Middle frontal gyrus (tissue), 1 donor: ENCODE results near the gene ASIC2.
A peak's percentile ranks its signal among the peaks of the same experiment; 100 is the strongest.

Experiments
- DNase-seq: peaks from one replicate; pipeline ENCODE4 v3.0.0-alpha.2; 2015; ENCODE audit warnings: low spot score; ENCODE audit errors: extremely low spot score

ASIC2 gene

GRCh38 chr17:33292981-33293867 is at the start of gene ASIC2:
Gene ASIC2 (minus strand): TSS chr17:33293295.
- peak; percentile 16 for DNase-seq

- DNase-seq, result no peak
Observed at GRCh38 chr17:33342025-33342424, 48.9 kb upstream of the ASIC2 start.

GRCh38 chr17:33338242-33338641 is 45.1 kb upstream of the ASIC2 start:
- no peak for DNase-seq

DNA sequence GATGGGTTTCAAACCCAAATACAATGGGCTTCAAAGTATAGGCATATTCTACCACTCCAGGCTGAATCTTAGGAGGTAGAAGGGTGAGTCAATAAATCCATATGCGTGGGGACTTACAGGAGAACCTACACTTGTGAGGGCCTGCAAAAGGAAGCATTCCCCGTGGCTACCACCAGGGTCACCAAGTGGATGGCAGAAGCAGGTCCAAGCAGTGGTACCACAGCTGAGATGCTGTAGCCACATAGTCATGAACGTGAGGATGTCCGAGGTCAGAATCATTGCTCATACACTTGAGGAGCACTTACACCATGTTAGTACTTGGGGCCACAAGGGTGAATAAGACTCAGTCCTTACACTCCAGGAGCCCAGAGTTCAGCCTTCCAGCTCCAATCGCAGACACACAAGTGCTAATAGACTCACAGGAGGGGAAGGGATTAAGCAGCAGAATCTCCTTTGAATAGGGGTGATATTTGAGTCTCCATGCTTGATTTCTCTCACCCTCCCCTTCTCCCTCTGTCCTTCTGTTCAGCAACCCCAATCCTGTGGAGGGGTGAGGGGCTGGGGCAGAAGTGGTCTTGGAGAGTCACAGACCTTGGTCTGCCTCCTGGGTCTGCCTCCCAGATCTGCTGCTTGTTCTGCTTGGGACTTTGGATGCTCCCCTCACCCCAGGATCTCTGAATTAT is 42.5 kb upstream of the ASIC2 start:
- no peak for DNase-seq

DNA sequence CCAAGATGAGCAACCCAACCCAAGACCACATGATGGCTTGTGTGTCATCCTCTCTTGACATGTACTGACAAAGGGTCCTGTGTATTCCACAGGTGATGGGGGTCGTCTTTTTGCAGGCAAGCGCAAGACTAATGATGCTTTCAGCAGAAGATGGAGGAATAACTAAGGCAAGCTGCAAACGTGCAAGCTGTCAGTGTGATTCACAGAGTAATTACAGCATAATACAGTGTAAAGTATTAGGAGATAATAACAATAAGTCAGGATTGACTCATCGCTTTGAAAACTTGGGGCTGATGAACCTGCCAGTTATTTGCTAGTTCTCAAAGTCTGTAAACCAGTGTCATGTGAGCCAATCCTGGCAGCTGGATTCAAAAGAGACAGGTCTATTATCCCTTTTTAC is 41.6 kb upstream of the ASIC2 start:
- no peak for DNase-seq

DNA sequence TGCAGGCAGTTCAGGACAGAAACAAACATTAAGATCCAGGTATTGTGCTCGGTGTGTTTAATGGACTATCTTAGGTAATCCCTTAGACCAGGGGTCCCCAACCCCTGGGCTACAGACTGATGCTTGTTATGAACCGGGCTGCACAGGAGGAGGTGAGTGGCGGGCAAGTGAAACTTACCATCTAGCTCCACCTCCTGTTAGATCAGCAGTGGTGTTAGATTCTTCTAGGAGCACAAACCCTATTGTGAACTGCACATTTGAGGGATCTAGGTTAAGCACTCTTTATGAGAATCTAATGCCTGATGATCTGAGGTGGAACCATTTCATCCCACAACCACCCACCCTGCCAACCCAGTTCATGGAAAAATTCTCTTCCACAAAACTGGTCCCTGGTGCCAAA is 37.8 kb upstream of the ASIC2 start:
- no peak for DNase-seq

GRCh38 chr17:33328129-33328528 is 35.0 kb upstream of the ASIC2 start:
- no peak for DNase-seq

- DNase-seq, result no peak
Observed at GRCh38 chr17:33324736-33325135, 31.6 kb upstream of the ASIC2 start.

GRCh38 chr17:33322063-33322462 is 29.0 kb upstream of the ASIC2 start:
- peak; percentile 7 for DNase-seq

- DNase-seq, result no peak
Observed at GRCh38 chr17:33318241-33318640, 25.1 kb upstream of the ASIC2 start.

DNA sequence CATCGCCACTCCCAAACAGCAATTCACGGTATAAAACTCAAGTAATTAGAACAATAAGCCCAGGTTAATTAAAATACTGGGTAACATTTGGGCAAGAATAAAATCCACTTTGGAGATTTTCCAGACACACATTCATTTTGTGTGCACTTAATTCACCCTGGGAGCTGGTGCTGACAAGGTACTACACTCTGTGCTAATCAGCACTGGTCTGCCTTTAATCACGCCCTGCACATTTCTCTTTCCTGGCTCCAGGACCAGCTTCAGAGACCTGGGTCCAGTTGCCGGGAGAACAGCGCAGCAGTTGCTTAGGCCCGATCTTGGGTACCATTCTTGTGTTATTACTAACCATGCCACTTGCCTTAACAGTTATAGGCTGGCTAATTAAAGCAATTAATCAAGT is 23.7 kb upstream of the ASIC2 start:
- DNase-seq, result no peak

- no peak for DNase-seq
Observed at GRCh38 chr17:33310296-33310695, 17.2 kb upstream of the ASIC2 start.

DNA sequence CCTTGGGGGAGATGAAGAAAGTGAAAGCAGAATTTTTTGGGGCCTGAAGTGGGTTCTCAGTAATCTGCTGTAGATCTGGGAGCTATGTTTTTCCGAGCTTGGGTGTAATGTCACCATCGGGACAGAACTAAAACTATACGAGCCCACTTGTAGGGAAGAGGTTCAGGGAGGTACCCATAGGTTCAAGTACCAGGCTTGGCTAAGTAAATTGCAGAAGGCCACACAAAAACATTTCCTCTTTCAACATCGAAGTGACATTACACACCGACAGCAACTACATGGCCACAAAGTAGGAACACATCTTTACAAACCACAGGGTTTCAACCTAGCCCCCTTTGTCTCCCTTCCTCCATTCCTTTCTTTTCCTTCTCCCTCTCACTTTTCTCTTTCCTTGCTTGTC is 10.2 kb upstream of the ASIC2 start:
- no peak for DNase-seq

DNA sequence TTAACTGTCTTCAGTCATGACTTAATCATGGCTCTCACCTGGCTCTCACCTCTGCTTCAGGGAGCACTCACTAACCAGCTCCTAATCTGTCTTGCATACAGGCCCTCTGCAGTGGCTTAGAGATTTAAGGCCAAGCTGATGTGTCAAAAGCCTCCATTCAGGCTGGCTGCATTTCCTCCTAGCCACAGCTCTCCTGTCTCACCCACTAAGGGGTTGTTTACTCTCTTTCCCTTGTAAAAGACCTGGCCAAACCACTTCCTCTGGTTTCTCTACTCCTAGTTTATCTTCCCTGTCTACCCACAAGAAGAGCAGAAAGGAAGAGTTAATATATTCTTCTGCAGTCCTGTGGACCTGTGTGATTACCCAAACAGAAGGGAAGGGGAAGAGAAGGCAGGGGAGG is 9.3 kb upstream of the ASIC2 start:
- no peak for DNase-seq

- no peak for DNase-seq
Observed at GRCh38 chr17:33300241-33300640, 7.1 kb upstream of the ASIC2 start.

GRCh38 chr17:33299115-33299514 is 6.0 kb upstream of the ASIC2 start:
- no peak for DNase-seq

GRCh38 chr17:33297643-33298042 is 4.5 kb upstream of the ASIC2 start:
- DNase-seq, result no peak

- no peak for DNase-seq
Observed at GRCh38 chr17:33294994-33295393, 1.9 kb upstream of the ASIC2 start.

DNA sequence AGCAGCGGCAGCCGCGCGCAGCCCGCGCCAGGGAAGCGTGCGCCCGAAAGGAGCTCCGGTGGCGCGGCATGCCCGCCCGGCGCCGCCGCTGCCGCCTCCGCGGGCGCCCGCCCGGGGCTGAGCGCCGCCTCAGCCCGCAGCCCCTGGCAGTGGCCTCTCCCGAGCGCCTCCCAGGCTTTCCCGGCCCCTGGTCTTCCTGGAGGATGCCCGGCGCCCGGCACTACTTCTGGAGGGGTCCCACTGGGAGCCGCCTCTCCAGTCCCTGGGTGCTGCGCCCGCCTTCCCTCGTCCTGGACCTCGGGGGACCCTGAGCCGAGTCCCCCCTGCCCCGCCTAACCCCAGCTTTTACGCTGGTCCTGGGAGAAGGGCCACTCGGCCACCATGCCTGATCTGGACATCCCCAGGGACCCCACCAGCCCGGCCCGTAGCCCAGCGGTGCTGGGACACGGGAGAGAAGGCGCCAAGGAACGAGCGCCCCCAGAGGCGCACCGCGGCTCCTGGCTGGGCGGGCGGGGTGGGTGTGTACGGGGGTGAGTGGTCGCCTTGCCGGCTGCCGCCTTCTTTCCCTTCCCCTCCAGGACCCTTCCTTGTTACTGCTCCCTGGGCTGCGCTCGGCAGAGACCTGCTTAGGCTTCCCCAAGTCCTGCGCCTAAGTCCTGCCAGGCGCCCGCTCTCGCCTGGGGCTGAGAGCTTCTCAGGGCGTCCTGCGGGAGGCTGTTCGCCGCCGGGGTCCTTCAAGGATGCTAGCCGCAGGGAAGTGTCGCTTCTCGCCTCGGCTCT is 704 bp downstream of the ASIC2 start:
- no peak for DNase-seq

GRCh38 chr17:33291248-33292200 is 1.6 kb downstream of the ASIC2 start:
- DNase-seq, result no peak

DNA sequence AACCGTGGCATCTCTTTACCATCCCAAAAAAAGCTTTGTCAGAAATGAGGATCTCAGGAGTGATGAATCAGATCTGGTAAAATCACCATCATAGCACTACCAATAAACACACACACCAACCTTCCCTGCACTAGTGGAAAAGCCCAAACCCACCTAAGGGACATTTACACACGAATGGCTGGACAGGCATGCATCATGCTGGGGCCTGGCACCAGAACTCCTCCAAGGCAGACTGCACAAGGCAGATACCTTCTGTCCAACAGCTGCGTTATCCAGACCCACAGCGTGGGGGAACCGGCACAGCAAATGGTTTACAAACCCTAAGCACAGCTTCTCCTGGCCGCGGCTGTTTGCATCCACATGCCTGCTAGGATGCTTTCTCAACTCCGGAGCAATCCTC is 2.8 kb downstream of the ASIC2 start:
- no peak for DNase-seq
